Suppressor macrophage (primary cell): ENCODE data around the gene NELFB.

ENCODE experiments used
- DNase-seq, 4 experiments: peaks; one replicate each; pipeline ENCODE4 v3.0.0-alpha.2; 2020 to 2022

Gene NELFB

GRCh38 chr9:137268538-137269201 lies 13.5 kb downstream of the NELFB start:
- peak in 3 of 4 experiments; percentile 18 to 37 (median 26) for DNase-seq

GRCh38 chr9:137269231-137269772 lies 14.2 kb downstream of the NELFB start:
- DNase-seq = peak in 2 of 4 experiments; percentile 18 to 37

DNA sequence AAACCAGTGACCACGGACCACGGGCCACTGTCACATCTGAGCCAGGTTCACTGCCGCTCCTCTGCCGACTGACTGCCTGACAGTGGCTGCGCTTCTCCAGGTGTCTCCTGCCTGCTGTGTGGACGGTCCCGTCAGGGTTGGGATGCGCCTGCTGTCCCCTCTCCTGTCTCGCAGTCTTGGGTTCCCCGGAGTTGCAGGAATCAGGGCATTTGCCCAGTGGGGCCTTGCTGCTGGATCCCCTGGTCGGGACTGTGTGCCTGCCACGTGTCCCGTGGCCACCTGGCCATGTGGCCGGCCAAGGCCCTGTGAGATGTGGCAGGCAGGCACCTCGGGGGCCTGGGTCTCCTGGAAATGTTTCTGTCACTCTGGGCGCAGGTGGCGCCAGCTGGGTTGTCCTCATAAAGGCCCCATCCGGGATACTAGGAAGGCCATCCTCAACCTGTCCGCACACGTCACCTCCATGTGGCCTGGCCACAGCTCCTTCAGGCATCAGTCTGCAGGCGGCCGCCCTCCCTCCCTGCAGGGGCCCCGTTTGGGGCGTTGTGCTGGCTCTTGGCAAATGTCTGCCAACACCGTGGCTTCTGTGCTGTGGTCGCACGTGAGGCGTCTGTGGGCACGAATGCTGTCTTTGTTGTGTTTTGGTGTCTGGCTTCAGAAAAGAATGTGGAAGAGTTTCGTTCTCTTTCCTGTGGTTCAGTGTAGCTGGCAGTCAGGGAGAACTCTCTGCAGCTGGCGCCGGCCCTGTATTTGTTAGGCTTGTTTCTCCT lies 16.0 kb downstream of the NELFB start:
- no peak for DNase-seq

GRCh38 chr9:137271696-137272076 lies 16.6 kb downstream of the NELFB start:
- DNase-seq = no peak

DNA sequence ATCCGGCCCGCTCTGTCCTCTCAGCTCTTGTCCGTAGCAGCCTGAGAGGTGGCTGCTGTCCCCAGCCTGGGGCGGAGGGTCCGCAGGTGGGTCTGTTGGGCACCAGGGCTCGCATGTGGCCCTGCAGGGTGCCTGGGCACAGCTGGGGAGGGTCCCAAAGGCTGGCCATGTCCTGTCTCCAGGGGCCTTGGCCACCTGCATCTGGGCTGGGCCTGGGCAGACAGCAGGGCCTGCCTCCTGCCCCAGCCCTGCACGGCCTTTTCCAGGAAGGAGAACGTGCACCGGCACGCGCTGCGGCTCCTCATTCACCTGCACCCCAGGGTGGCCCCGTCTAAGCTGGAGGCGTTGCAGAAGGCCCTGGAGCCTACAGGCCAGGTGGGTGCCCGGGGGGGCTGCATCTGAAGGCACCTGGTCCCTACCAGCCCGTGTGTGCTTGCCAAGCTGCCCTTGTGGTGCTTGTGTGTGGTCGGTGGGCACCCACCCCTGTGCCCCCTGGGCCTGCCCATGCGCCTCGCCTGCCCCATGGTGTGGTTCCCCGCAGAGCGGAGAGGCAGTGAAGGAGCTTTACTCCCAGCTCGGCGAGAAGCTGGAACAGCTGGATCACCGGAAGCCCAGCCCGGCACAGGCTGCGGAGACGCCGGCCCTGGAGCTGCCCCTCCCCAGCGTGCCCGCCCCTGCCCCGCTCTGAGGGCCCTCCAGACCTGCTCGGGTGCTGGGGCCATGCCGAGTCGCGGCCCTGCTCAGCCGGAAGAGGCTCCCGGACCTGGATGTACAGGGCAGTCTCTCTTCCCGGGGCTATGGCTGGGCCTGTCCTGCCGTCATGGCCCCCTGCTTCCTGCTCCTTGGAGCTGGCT lies 17.3 kb downstream of the NELFB start:
- no peak for DNase-seq

GRCh38 chr9:137273095-137273490 lies 18.0 kb downstream of the NELFB start:
- no peak for DNase-seq

- peak in 1 of 4 experiments; percentile 0 for DNase-seq
These were observed 18.6 kb downstream of the NELFB start for GRCh38 chr9:137273611-137274320.

DNA sequence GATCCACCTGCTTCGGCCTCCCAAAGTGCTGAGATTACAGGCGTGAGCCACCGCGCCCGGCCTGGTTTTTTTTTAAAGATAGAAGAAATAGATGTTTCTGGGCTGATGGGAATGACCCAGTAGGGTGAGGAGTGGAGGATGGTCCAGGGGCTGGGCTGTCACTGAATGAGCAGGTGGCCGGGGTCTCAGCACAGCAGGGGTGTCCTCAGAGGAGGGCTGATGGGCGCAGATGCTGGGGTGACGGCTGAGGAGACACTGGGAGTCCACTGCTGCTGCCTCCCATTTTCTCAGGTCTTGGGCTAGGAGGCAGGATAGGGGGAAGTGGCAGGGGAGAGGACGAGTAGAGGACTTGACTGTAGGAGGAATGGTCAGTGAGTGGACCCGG lies 20.1 kb downstream of the NELFB start:
- peak in 1 of 4 experiments; percentile 2 for DNase-seq

- DNase-seq = peak in 2 of 4 experiments; percentile 29 to 49
These were observed 20.7 kb downstream of the NELFB start for GRCh38 chr9:137275588-137276472.

DNA sequence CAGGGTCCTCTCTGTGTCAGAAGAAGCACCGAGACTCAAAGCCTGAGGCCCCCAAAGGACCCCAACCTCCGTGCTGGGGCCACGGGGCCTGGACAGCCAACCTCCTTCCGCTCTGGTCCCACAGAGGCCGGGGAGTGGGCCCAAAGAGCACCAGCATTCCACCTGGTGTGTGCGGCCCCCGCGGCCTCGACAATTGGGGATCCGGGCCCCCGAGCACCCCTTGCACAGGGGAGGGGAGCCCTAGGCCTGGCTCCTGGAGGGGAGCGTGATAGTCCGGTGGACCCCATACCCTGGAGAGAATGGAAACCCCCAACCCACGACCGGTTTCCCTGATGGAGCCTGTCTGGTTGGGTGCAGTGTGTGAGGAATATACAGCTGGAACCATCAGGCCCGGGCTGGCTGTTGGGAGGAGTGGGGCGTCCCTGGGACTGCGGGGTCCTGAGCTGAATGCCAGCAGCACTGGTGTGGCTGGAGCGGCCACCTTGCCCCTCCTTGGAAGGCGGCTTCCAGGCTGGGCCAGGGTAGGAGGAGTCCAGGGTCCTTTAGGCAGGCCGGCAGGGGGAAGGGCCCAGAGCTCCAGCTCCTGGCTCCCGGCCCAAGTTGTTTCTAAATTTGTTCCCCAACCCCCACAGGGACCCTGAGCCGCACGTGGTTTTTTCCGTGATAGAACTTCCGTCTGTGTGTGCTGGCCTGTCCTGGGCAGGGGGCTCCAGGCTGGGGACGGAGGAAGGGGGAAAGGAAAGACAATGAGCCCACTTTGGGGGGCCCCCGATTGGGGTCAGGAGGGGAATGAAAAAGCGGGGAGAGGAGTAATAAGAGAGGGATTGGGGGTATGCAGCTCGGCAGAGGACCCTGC lies 21.6 kb downstream of the NELFB start:
- DNase-seq = peak; percentile 66 to 80 (median 75)

GRCh38 chr9:137277329-137278041 lies 22.4 kb downstream of the NELFB start, which contains the start of gene TOR4A:
TSS of gene TOR4A (plus strand) at chr9:137277726. CDS start at chr9:137278690, 964 bp downstream.
- peak; percentile 84 to 93 (median 92) for DNase-seq

GRCh38 chr9:137278061-137278701 lies 23.1 kb downstream of the NELFB start:
- peak; percentile 51 to 76 (median 69) for DNase-seq

GRCh38 chr9:137278721-137279711 lies 23.9 kb downstream of the NELFB start:
- DNase-seq = no peak

DNA sequence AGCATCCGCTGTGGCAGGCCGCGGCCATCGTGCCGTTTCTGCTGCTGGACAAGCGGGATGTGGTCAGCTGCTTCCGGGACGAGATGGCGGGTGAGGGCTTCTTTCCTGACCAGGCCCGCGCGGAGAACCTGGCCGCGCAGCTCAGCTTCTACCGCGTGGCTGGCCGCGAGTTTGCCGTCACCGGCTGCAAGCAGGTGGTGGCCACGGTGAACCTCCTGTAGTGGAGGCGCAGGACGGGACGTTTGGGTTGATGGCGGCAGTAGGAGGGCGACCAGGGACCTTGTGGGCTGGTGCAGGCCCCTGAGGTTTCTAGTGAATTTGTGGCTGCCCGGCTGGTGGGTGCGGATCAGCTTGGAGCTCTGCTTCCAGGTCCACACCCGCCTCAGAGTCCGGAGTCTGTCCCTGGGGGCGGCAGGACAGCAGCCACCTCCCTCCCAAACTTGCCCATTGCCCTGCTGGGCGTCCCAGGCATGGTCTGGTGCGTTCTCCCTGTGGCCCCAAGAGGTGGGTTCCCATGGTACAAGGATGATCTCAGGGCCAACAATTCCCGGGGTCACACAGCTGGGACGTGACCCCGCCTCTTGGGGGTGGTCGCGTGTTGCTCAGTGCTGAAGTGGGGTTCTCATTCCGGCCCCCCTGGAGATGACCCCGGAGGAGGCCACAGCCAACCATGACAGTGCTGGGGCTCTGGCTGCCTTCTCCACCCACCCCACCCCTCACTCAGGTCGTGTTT lies 24.8 kb downstream of the NELFB start:
- no peak for DNase-seq

DNA sequence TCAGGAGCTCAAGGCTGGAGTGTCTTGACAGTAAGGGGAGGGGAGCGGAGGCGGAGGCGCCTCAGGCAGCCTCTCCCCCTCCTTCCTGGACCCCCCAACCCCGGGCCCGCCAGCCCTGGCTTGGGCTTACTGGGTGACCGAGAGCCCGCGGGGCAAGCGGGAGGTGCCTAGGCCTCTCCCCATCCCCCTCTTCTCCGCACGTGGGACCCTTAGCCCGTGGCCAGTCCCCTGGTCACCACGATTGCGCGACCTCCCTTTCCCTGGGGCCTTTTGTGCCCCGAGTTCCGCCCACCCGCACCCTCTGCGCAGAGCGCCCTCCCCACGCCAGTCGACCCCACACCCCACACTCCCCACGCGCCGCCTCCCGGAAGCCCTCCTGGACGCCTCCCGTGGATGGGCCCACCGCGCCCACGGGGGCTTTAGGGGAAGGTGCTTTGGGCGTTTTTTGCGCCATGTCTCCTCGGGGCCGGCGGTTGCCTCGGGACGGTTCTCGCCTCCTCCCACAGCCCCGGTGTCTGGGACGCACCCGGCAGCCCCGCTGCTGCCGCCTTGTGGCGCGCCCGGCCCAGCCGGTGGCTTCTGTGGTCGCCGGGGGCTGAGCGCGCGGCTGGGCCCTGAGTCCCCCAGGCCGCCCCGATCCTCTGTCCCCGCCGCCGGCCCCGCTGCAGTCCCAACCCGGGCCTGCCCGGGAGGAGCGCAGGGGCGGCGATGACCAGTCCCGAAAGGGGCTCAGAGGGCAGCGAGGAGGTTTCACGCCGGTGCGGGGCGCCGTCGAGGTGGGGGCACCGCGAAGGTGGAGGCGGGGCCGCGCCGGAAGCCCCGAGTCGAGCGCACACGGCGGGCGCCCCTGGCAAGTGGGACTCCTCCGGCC lies 25.6 kb downstream of the NELFB start:
- DNase-seq = peak in 3 of 4 experiments; percentile 28 to 60 (median 53)
